Measurements from ENCODE around the gene HES2.

DNA sequence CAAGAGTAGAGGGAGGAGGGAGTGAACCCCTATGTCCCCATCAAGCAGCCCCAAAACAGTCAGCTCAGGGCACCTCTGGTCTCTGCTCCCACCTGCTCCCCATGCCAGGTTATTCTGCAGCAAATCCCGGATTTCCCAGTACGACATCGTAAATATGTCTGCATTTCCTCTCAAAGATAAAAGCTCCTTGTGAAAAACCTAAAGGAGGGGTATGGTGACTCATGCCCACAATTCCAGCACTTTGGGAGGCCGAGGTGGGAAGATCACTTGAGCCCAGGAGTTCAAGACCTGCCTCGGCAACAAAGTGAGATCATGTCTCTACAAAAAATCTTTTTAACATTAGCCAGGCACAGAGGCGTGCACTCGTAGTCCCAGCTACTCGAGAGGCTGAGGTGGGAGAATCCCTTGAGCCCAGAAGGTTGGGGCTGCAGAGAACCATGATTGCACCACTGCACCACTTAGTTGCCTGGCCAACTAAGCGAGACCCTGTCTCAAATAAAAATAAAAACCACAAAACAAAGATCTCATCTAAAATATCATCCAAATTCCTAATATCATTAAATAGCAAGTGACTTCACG is 33.3 kb downstream of the HES2 start:
- TF ChIP-seq POLR2AphosphoS5 (IDR thresholded peaks at IDR 0.05), result no peak
- TF ChIP-seq, protein P1, sequence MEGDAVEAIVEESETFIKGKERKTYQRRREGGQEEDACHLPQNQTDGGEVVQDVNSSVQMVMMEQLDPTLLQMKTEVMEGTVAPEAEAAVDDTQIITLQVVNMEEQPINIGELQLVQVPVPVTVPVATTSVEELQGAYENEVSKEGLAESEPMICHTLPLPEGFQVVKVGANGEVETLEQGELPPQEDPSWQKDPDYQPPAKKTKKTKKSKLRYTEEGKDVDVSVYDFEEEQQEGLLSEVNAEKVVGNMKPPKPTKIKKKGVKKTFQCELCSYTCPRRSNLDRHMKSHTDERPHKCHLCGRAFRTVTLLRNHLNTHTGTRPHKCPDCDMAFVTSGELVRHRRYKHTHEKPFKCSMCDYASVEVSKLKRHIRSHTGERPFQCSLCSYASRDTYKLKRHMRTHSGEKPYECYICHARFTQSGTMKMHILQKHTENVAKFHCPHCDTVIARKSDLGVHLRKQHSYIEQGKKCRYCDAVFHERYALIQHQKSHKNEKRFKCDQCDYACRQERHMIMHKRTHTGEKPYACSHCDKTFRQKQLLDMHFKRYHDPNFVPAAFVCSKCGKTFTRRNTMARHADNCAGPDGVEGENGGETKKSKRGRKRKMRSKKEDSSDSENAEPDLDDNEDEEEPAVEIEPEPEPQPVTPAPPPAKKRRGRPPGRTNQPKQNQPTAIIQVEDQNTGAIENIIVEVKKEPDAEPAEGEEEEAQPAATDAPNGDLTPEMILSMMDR (IDR thresholded peaks at IDR 0.05), result no peak

Measured in gastroesophageal sphincter (tissue), 3 donors.